IMR-90 (cell line): ENCODE results near the gene C2. TPM values are rescaled to one million over a fixed set of nuclear protein-coding genes. Genes with fewer than 3 reads are reported as not detected.

ENCODE experiments used
- ATAC-seq: fragments of 200-7000 bp; cut with Tn5 transposase; 2 replicates; pipeline ENCODE4 v1.9.1; 2020; ENCODE audit warnings: low read depth, mild to moderate bottlenecking, moderate library complexity
- BruUV-seq: library from RNA; stranded (reverse); fragments of 400-500 nt; replicated peaks from 2 replicates; lab custom pipeline; 2021; lab: Mats Ljungman, UMichigan
- CTCF ChIA-PET: fragments of 300-600 bp; formaldehyde crosslinking; extraction: SDS; loops from one replicate; lab custom pipeline; 2021; ENCODE audit warnings: antibody characterized with exemption; lab: Yijun Ruan, JAX
- POLR2A ChIA-PET: fragments of 300-600 bp; sonication (Branson Sonifier 250); formaldehyde crosslinking; loops from one replicate; lab custom pipeline; 2022; ENCODE audit warnings: antibody characterized with exemption; ENCODE audit not compliant: unreplicated experiment; lab: Charles Lee
- DNase-seq: peaks from one replicate; pipeline ENCODE4 v3.0.0; 2013
- H2AFZ ChIP-seq: replicated peaks from 2 replicates; pipeline ENCODE3; 2013; ENCODE audit warnings: low read length, mild to moderate bottlenecking; ENCODE audit not compliant: poor library complexity
- H2AK5ac ChIP-seq: 2 replicates; pipeline ENCODE4 v1.6.1; 2013; ENCODE audit warnings: low read depth, low read length, inconsistent platforms
- H2AK9ac ChIP-seq: replicated peaks from 2 replicates; pipeline ENCODE3; 2013; ENCODE audit warnings: mild to moderate bottlenecking, low read depth, low read length, moderate library complexity; ENCODE audit not compliant: poor library complexity
- H2BK120ac ChIP-seq: 2 replicates; pipeline ENCODE4 v1.6.1; 2013; ENCODE audit warnings: low read depth, low read length, inconsistent platforms
- H2BK15ac ChIP-seq: 3 replicates; pipeline ENCODE4 v1.6.1; 2013; ENCODE audit warnings: low read depth, low read length, inconsistent platforms
- H2BK20ac ChIP-seq: 2 replicates; pipeline ENCODE4 v1.6.1; 2013; ENCODE audit warnings: low read depth, mild to moderate bottlenecking, inconsistent platforms, low read length, moderate library complexity
- H2BK5ac ChIP-seq: 2 replicates; pipeline ENCODE4 v1.6.1; 2013; ENCODE audit warnings: mild to moderate bottlenecking, low read depth, low read length, inconsistent platforms; ENCODE audit not compliant: poor library complexity, severe bottlenecking
- H3K14ac ChIP-seq: replicated peaks from 2 replicates; pipeline ENCODE4 v1.6.1; 2013; ENCODE audit warnings: low read depth, low read length, inconsistent platforms
- H3K18ac ChIP-seq: 2 replicates; pipeline ENCODE4 v1.6.1; 2013; ENCODE audit warnings: low read depth, low read length, control low read depth
- H3K23ac ChIP-seq: 2 replicates; pipeline ENCODE4 v1.6.1; 2013; ENCODE audit warnings: low read depth, low read length, inconsistent platforms
- H3K27ac ChIP-seq: 2 replicates; pipeline ENCODE4 v1.5.1; 2013; ENCODE audit warnings: mild to moderate bottlenecking, control low read depth, low read length; ENCODE audit not compliant: insufficient read depth
- H3K27me3 ChIP-seq: 2 replicates; pipeline ENCODE4 v1.6.1; 2013; ENCODE audit warnings: low read length; ENCODE audit not compliant: control insufficient read depth, insufficient read depth
- H3K36me3 ChIP-seq: 2 replicates; pipeline ENCODE4 v1.6.1; 2013; ENCODE audit warnings: low read length, mixed read lengths; ENCODE audit not compliant: control insufficient read depth, insufficient read depth
- H3K4ac ChIP-seq: 2 replicates; pipeline ENCODE4 v1.6.1; 2013; ENCODE audit warnings: low read depth, low read length, inconsistent platforms
- H3K4me1 ChIP-seq: 2 replicates; pipeline ENCODE4 v1.6.1; 2013; ENCODE audit warnings: low read length, mixed read lengths; ENCODE audit not compliant: control insufficient read depth, insufficient read depth
- H3K4me2 ChIP-seq: 2 replicates; pipeline ENCODE4 v1.6.1; 2013; ENCODE audit warnings: low read depth, mild to moderate bottlenecking, control low read depth, low read length, moderate library complexity
- H3K4me3 ChIP-seq: 2 replicates; pipeline ENCODE4 v1.5.1; 2013; ENCODE audit warnings: low read depth, mild to moderate bottlenecking, control low read depth, low read length, moderate library complexity; ENCODE audit not compliant: insufficient read depth
- H3K56ac ChIP-seq: 2 replicates; pipeline ENCODE4 v1.6.1; 2013; ENCODE audit warnings: low read length, inconsistent platforms; ENCODE audit not compliant: insufficient read depth; ENCODE audit errors: extremely low read depth
- H3K79me1 ChIP-seq, 2 experiments: 2 replicates each; pipeline ENCODE4 v1.6.1; 2013; ENCODE audit warnings: low read length in 2 of 2, inconsistent platforms in 1 of 2, low read depth in 1 of 2
- H3K9ac ChIP-seq: 2 replicates; pipeline ENCODE4 v1.6.1; 2013; ENCODE audit warnings: low read depth, low read length, control low read depth
- H3K9me1 ChIP-seq: 2 replicates; pipeline ENCODE4 v1.6.1; 2013; ENCODE audit warnings: low read length, inconsistent platforms; ENCODE audit not compliant: insufficient read depth
- H3K9me3 ChIP-seq: 2 replicates; pipeline ENCODE4 v1.6.1; 2013; ENCODE audit warnings: low read length; ENCODE audit not compliant: control insufficient read depth, insufficient read depth
- H4K20me1 ChIP-seq: 2 replicates; pipeline ENCODE4 v1.6.1; 2013; ENCODE audit warnings: low read length, inconsistent platforms; ENCODE audit not compliant: insufficient read depth
- H4K5ac ChIP-seq: 2 replicates; pipeline ENCODE4 v1.6.1; 2013; ENCODE audit warnings: mild to moderate bottlenecking, low read depth, low read length, control low read depth
- H4K8ac ChIP-seq, 2 experiments: 2 replicates each; pipeline ENCODE4 v1.6.1; 2013; ENCODE audit warnings: low read depth in 2 of 2, low read length in 2 of 2, control low read depth in 1 of 2, inconsistent platforms in 1 of 2
- H4K91ac ChIP-seq: 2 replicates; pipeline ENCODE4 v1.6.1; 2013; ENCODE audit warnings: low read depth, low read length, inconsistent platforms; ENCODE audit not compliant: insufficient read depth
- BHLHE40 ChIP-seq: fragments of 150-350 bp; IDR thresholded peaks from 2 replicates; pipeline ENCODE4 v1.6.1; 2016; ENCODE audit warnings: mild to moderate bottlenecking, low read depth, low read length
- CEBPB ChIP-seq: IDR thresholded peaks from 2 replicates; pipeline ENCODE4 v1.6.1; 2012; ENCODE audit warnings: low read depth, low read length, improper control_type of control experiment
- CHD1 ChIP-seq: IDR thresholded peaks from 2 replicates; pipeline ENCODE4 v1.6.1; 2012; ENCODE audit warnings: low read depth, low read length, improper control_type of control experiment
- FOS ChIP-seq: fragments of 150-350 bp; IDR thresholded peaks from 2 replicates; pipeline ENCODE4 v1.6.1; 2016; ENCODE audit warnings: low read depth, low read length
- MAZ ChIP-seq: IDR thresholded peaks from 2 replicates; pipeline ENCODE4 v1.6.1; 2012; ENCODE audit warnings: low read depth, mild to moderate bottlenecking, low read length, improper control_type of control experiment, moderate library complexity, borderline replicate concordance
- MXI1 ChIP-seq: IDR thresholded peaks from 2 replicates; pipeline ENCODE4 v1.6.1; 2012; ENCODE audit warnings: low read depth, mild to moderate bottlenecking, low read length, moderate library complexity, borderline replicate concordance
- NFE2L2 ChIP-seq: fragments of 150-350 bp; IDR thresholded peaks from 2 replicates; pipeline ENCODE4 v1.6.1; 2016; ENCODE audit warnings: low read depth, mild to moderate bottlenecking, low read length
- POLR2A ChIP-seq: IDR thresholded peaks from 2 replicates; pipeline ENCODE4 v1.6.1; 2012; ENCODE audit warnings: mild to moderate bottlenecking, low read depth, low read length
- RCOR1 ChIP-seq: IDR thresholded peaks from 2 replicates; pipeline ENCODE4 v1.6.1; 2012; ENCODE audit warnings: mild to moderate bottlenecking, low read length, improper control_type of control experiment; ENCODE audit not compliant: insufficient replicate concordance
- RFX5 ChIP-seq: IDR thresholded peaks from 2 replicates; pipeline ENCODE4 v1.8.0; 2012; ENCODE audit warnings: low read depth, mild to moderate bottlenecking, low read length, moderate library complexity
- SMC3 ChIP-seq: fragments of 150-350 bp; IDR thresholded peaks from 2 replicates; pipeline ENCODE4 v1.6.1; 2016; ENCODE audit warnings: low read depth, mild to moderate bottlenecking, antibody characterized with exemption, low read length, moderate library complexity
- WGBS, 2 experiments: methylation state at CpG; one replicate each; pipeline versions ENCODE4 v1.1.5 to v1.1.7; 2013; ENCODE audit warnings: missing lambda C conversion rate in 2 of 2; ENCODE audit not compliant: insufficient read length in 1 of 2; ENCODE audit errors: extremely low coverage in 2 of 2; 5-methylcytosine and 5-hydroxymethylcytosine counted together
- dilution Hi-C: fragments of 300-500 bp; cut with HindIII; formaldehyde crosslinking; loops from one replicate; pipeline ENCODE4 v1.14.3; 2018; ENCODE audit warnings: low sequenced_read_pairs; ENCODE audit not compliant: unreplicated experiment
- in situ Hi-C: fragments of 300-500 bp; cut with MboI; formaldehyde crosslinking; loops from 3 replicates; pipeline ENCODE4 v1.14.3; 2019; ENCODE audit warnings: low sequenced_read_pairs, inconsistent platforms, mixed read lengths
- intact Hi-C: fragments of 100-400 bp; cut with micrococcal nuclease; formaldehyde crosslinking; loops from 2 replicates; pipeline ENCODE4 v1.10.0; 2022
- polyA plus RNA-seq, 3 experiments: library from polyadenylated mRNA; depleted of rRNA; stranded (reverse); fragments of >200 nt; gene quantifications; 2 replicates each; pipeline ENCODE4 v1.2.3, GENCODE V29; 2012; ENCODE audit warnings: low replicate concordance in 1 of 3
- total RNA-seq: library from RNA; depleted of rRNA; stranded (reverse); fragments of >200 nt; gene quantifications from 2 replicates; pipeline ENCODE4 v1.2.3, GENCODE V29; 2012
- TF ChIP-seq, protein P1 (sequence below): fragments of 150-350 bp; IDR thresholded peaks from 2 replicates; pipeline ENCODE4 v1.6.1; 2017; ENCODE audit warnings: mild to moderate bottlenecking, antibody characterized with exemption, low read length, low read depth

C2 gene
- total and polyA plus RNA-seq, 2 of the 4 experiments (the other 2 are of a cell fraction): 0.18 to 0.19 TPM

GRCh38 chr6:31908791-31909190, 18.7 kb upstream of the C2 start:
- Histone ChIP-seq H2AFZ (no peak overlapping the region), H2AK9ac (no peak overlapping the region), H3K79me1 (no peaks in the 10 kb centered on the region), H3K9me1 (peaks cover 12% of the 10 kb centered on the region; the same call in 1 of the 2 replicates), H3K9me3 (no peaks in the 10 kb centered on the region), H4K91ac (no peak overlapping the region), H3K56ac (no peak overlapping the region), H3K23ac (peak overlapping the region; percentile 1; the same call in 1 of the 2 replicates), H3K27ac (no peak overlapping the region), H3K4me3 (no peak overlapping the region), H2BK15ac (no peak overlapping the region), H3K9ac (no peak overlapping the region), H4K8ac (no peak overlapping the region), H3K27me3 (no peaks in the 10 kb centered on the region), H4K20me1 (no peaks in the 10 kb centered on the region), H2BK120ac (no peak overlapping the region), H3K4me1 (peaks cover 7% of the 10 kb centered on the region), H4K5ac (no peak overlapping the region), H2BK5ac (peak overlapping the region; percentile 48), H3K14ac (no peak overlapping the region), H3K4ac (no peak overlapping the region; the same call in 1 of the 2 replicates), H2AK5ac (no peak overlapping the region), H3K4me2 (peak overlapping the region; percentile 86), H2BK20ac (no peak overlapping the region), H3K18ac (no peak overlapping the region), H3K36me3 (no peaks in the 10 kb centered on the region)
- DNase-seq (peak; percentile 90), ATAC-seq (peak; percentile 56)
- TF ChIP-seq, protein P1, sequence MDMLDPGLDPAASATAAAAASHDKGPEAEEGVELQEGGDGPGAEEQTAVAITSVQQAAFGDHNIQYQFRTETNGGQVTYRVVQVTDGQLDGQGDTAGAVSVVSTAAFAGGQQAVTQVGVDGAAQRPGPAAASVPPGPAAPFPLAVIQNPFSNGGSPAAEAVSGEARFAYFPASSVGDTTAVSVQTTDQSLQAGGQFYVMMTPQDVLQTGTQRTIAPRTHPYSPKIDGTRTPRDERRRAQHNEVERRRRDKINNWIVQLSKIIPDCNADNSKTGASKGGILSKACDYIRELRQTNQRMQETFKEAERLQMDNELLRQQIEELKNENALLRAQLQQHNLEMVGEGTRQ: no peak
- no peak for TF ChIP-seq BHLHE40
- no peak; the same call in 1 of the 2 replicates for TF ChIP-seq FOS
- TF ChIP-seq MAZ: no peak
- no peak for TF ChIP-seq NFE2L2
- TF ChIP-seq RFX5: no peak
- no peak for TF ChIP-seq CEBPB
- TF ChIP-seq MXI1: no peak
- no peak for TF ChIP-seq CHD1
- no peak for TF ChIP-seq SMC3
- no peak for TF ChIP-seq POLR2A
- no peak for TF ChIP-seq RCOR1
- intact Hi-C loops (no loop called here), dilution Hi-C loops (no loop called here), in situ Hi-C loops (no loop called here)
- POLR2A ChIA-PET: no interaction called here
- 0% methylated on average over 1 of the region's 4 CpGs; no CpG with 5 or more reads in 1 of the 2 experiments for WGBS, 2 experiments
- CTCF ChIA-PET: no interaction called here
- BruUV-seq: no TSS peak
